HT1080 (cell line): Measurements from ENCODE around the gene IL10. TPM values are rescaled to one million over a fixed set of nuclear protein-coding genes. Genes with fewer than 3 reads are reported as not detected.

Source experiments
- DNase-seq: peaks from one replicate; pipeline ENCODE4 v3.0.0-alpha.2; 2015; ENCODE audit warnings: low read depth
- total RNA-seq: library from RNA; depleted of rRNA; stranded (reverse); fragments of >200 nt; shearing (Covaris generic); gene quantifications from 2 replicates; pipeline ENCODE4 v1.2.3, GENCODE V29; 2014

IL10 gene
- total RNA-seq, 1 experiment from 2014 or later: not detected

DNA sequence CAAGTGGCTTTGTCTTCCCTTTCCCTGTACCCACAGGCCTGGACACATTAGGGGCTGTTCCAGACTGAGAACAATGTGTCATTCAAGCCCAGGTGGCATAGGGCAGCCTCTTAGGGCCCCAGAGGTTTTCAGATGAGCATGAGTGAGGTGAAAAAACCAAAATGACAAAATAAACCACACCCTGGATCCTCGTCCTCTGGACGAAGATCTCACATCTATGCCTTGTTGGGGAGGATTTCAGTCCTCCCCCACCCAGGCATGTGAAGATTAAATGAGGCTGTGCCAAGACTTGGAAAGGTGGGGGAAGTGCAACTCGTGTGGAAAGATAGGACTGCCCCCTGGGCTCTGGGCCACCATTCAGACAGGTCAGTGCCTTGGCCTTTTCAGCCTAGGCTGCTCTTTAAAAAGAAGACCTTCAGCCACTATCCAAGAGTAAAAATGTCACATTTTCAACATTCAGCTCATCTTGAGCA lies 34.5 kb downstream of the IL10 start:
- DNase-seq: no peak

GRCh38 chr1:206736878-206737728 lies 35.2 kb downstream of the IL10 start:
- DNase-seq: no peak

DNA sequence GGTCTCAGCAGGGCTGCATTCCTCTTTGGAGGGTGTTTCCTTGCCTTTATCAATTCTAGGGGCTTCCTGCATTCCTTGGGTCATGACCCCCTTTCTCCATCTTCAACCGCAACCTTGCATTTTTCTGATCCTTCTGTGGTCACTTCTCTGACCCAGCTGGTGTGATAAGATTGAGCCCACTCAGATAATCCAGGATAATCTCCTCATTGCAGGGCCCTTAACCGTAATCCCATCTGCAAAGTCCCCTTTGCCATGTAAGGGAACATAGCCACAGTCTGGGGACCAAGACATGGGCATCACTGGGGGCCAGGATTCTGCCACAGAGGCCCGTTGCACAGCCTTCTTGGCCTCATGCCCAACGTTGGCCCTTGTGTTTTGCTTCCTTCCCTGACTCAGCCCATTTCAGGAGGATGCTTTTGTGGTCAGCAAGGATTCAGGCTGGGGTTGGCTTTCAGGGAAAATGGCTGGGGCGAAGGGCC lies 36.7 kb downstream of the IL10 start:
- DNase-seq: peak; percentile 63

- no peak for DNase-seq
These were observed 37.7 kb downstream of the IL10 start for GRCh38 chr1:206734499-206735142.

- no peak for DNase-seq
These were observed 39.3 kb downstream of the IL10 start for GRCh38 chr1:206732992-206733391.

GRCh38 chr1:206732508-206732907 lies 39.8 kb downstream of the IL10 start:
- DNase-seq: no peak

DNA sequence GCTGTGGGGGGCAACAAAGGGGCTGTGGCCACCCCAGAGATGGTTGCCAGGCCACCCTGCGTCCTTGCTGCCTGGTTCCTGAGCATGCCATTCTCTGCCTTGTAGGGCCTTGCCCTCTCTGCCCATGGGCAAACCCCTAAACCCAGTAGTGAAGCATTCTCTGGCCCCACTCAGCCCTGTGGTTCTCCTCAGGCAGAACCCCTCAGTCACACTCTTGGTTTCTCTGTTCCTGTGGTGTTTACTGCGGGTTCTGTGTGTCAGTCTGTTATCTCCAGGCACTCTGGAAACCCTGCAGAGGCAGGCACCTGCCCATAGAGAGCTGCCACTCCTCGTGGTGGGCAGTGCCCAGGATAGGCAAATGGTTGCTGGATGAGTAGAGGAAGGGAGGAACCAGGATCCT lies 42.8 kb downstream of the IL10 start:
- DNase-seq: no peak

DNA sequence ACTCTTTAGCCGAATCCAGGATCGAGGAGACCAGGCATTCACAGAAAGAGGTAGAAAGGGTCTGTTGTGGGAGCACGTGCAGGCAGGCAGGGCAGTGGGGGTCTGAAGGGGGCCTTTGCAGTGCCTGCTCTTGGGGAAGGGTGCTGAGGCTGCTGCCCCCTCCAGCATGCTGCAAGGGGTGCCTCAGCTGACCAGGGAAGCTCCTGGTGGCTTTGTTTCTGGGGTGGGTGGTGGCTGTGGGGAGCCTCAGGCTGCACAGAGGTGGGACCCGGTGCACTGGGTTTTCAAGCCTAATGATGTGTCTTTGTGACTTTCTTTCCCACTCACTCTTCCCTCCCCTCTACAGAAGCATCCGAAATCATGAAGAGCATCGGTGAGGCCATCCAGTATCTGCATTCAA lies 43.2 kb downstream of the IL10 start:
- DNase-seq: no peak

DNA sequence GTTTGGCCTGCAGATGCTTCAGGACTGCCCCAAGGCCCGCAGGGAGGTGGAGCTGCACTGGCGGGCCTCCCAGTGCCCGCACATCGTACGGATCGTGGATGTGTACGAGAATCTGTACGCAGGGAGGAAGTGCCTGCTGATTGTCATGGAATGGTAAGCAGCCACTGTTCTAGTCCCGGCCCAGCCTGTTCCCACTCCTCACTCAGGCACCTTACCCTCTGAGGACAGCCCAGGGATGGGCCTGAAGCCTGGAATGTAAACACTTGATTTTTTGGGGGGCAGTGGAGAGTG lies 43.7 kb downstream of the IL10 start:
- no peak for DNase-seq

DNA sequence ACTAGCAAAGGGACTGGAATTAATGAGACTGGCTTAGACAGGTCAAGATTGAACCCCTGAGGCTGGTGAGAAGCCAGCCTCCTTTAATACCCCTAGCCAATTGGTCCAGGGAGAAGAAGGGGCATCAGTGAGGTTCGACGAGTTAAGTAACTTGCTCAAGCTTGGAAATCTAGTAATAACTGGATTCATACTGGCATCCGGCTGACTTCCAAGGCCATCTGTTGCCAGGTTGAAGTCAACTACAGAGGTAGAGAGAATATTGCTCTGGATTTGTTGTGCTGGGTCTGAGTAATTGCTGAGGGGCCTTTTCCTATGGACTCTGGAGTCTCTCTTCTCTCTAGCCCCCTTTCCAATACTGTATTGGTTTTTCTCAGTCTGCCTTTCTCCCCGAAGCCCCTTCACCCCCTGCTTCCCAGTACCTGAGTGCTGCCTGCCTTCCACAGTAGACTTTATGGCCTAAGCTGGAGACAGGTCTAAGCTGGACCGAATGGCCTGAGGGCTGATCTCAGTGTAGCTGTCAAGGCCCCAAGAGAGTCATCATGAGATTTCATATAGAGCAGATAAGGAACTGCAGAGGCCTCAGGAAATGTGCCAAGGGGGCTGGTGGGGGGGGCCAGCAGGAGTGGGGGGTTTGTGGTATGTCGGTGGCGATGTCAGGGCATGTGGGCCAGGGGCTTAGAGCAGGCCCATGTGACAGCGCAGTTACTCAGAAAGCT lies 44.2 kb downstream of the IL10 start:
- DNase-seq: no peak

DNA sequence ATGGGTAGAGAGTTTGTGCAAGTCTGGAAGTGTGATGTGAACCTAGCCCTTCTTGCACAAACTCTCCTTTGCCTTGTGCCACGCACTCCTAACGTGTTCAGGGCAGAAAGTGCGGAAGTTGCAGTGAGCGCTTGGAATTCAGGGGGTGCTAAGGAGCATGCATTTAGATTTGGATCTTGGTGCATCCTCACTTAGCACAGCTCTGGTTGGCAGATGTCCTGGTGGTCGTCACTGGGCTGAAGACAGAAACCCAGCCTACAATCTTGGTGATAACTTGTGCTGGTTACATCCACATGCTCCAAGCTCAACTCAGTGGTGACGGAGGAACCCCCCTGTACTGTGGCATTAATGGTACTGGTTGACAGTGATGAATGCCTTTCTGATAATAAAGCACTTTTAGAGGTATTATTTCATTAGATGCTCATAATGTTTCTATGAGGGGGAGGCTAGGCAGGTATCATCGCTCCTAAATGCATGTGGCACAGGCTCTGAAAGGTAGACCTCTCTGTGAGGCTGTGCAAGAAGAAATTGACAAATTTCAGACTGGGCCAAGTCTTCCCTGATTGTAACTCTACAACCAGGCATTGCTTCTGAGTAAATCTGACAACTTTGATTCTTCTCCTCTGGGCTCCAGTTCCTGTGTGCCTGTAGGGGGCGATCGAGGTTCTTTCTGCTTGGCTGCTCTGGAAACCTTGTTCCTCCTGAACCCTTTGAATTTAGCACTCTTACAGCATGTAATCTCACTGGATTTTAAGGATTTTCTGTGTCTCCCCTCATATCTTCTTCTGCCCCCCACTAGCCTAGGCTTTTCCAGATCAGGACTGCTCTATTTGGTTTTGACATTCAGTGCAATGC lies 47.0 kb downstream of the IL10 start:
- DNase-seq: peak; percentile 33

DNA sequence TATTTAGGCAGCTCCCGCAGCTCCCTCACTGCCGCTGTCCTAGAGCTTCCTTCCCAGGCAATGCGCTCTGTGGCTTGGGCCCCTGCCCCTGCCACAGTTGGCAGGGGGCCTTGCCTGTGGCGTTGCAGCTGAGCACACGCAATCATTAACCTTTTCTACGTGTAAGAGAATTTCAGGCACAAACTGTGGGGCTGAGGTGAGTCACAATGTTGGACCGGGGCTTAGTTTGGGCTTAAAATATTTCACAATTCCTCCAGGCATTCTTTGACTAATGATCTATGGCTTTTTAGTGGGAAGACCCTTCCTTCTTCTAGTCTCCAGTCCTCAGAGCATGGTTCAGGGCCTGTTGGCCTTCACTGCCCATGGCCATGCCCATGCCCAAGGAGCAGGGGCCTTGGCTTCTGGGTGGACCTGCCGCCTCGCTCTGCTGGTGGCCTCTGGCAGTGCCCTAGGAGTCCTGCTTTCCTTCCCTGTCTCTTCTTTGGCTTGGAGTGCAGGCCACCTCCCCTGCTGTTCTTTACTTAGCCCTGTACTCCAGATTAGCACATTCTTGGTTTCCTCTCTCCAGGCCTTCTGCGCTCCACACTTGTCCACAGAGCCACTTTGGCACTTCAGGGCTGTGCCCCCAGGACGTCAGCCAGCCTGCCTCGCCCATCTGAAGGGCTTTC lies 48.4 kb downstream of the IL10 start:
- peak; percentile 66 for DNase-seq

GRCh38 chr1:206723462-206723804 lies 48.9 kb downstream of the IL10 start:
- no peak for DNase-seq

DNA sequence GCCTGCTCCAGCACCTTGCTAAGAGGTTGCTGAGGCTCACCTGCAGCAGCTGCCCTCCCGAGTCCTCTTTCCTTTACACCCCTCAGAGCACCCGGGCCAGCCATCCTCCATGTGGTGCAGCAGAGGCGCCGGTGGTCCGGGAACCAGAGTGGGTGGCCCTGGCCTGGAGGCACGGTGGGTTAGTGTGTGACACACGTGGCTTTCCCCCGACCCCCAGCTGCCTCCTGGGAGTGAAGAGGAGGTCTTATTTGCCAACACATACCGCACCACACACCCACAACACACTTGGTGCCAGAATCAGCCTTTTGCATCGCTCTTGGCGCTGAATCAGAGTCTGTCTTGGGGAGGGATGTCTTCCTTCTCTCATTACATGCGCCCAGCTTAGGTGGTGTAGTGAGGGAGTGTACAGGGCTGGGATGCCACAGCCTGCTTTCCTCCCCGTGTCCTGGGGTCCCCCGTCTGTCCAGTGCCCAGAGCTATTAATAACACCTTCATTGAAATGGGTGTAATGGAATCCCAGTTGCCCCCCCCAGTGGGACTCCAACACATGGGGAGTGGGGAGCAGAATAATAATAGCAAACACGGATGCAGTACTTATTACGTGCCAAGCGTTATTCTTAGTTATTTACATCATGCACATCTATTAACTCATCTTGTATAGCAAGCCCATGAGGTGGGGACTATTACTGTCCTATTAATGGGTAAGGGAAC lies 49.4 kb downstream of the IL10 start:
- no peak for DNase-seq

DNA sequence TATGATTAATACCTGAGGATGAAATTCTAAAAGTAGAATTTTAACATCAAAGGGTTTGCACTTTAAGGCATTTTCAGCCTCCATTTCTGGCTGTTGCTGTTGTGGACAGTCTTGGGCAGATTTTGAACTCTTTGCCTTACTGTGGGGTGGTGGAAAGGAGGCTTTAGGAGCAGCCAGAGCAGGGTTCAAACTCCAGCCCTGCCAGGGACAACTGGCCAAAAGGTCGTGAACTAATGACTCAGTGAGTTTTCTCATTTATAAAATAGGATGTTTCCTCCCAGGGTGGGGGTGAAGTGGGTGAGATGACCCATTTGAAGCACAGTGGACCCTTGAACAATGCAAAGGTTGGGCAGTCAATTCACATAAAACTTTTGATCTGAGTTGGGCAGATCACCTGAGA lies 50.8 kb downstream of the IL10 start:
- DNase-seq: no peak

GRCh38 chr1:206719169-206719839 lies 53.0 kb downstream of the IL10 start:
- DNase-seq: no peak

DNA sequence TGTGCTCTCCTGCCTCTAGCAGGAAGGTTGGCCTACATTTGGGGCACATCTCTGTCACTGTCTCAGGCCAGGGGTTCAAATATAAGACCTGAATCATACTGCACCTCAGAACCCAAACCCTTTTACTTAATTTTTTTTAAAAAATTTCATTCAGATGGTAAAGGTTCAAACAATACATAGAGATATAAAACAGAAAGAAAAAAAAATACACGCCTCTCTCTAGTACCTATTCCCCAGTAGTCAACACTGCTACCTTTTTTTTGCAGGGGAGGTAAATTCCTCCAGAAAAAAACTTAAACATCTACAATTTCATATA lies 54.7 kb downstream of the IL10 start:
- no peak for DNase-seq
